ENCODE data around the gene AK2.

DNA sequence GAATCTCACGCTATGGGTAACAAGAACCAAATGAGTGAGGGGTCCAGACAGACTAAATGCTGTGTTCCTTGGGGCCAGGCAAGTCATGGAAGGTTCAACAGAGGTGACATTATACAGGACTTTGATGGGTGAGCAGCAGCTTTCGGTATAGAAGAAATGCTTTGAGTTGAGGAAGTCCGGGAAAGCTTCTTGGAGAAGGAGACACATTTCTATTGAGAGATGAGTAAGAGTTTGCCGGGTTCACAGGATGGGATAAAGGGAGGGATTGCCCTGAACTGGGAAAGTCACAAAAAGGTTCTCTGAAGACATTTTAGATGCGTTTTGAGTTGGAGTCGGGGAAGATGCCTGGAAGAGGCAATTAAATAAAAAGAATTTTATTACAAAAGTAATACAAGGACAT, 43.7 kb upstream of the AK2 start:
- TF ChIP-seq ZNF121 (tag by site-specific recombination; IDR thresholded peaks at IDR 0.05) (no peak), ZNF777 (tag by site-specific recombination; IDR thresholded peaks at IDR 0.05; ENCODE audit: borderline replicate concordance) (no peak), PRDM1 (tag by site-specific recombination; IDR thresholded peaks at IDR 0.05) (no peak), ZNF558 (tag by site-specific recombination; IDR thresholded peaks at IDR 0.05) (no peak), FEZF1 (tag by site-specific recombination; IDR thresholded peaks at IDR 0.05) (no peak), ZNF843 (tag by site-specific recombination; IDR thresholded peaks at IDR 0.05) (no peak), ZNF670 (tag by site-specific recombination; IDR thresholded peaks at IDR 0.05; ENCODE audit: low read depth) (no peak), ZNF23 (tag by site-specific recombination; IDR thresholded peaks at IDR 0.05; ENCODE audit: borderline replicate concordance) (no peak), ZNF560 (tag by site-specific recombination; IDR thresholded peaks at IDR 0.05; ENCODE audit: borderline replicate concordance) (no peak), MEIS1 (CRISPR knock-in tag; IDR thresholded peaks at IDR 0.05; ENCODE audit: borderline replicate concordance) (no peak)
- TF ChIP-seq, protein P1, sequence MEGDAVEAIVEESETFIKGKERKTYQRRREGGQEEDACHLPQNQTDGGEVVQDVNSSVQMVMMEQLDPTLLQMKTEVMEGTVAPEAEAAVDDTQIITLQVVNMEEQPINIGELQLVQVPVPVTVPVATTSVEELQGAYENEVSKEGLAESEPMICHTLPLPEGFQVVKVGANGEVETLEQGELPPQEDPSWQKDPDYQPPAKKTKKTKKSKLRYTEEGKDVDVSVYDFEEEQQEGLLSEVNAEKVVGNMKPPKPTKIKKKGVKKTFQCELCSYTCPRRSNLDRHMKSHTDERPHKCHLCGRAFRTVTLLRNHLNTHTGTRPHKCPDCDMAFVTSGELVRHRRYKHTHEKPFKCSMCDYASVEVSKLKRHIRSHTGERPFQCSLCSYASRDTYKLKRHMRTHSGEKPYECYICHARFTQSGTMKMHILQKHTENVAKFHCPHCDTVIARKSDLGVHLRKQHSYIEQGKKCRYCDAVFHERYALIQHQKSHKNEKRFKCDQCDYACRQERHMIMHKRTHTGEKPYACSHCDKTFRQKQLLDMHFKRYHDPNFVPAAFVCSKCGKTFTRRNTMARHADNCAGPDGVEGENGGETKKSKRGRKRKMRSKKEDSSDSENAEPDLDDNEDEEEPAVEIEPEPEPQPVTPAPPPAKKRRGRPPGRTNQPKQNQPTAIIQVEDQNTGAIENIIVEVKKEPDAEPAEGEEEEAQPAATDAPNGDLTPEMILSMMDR (tag by site-specific recombination; IDR thresholded peaks at IDR 0.05): no peak

Measured in HEK293 (cell line).